GM10266 (cell line): ENCODE data around the gene PRR11.
"Not testable (repeated sequence)": the region's sequence is repeated elsewhere in the genome, so short reads cannot be mapped to it uniquely, and the experiment has no call there.

Experiments used
- DNase-seq: peaks from one replicate; pipeline ENCODE4 v3.0.0; 2012; ENCODE audit errors: extremely low spot score
- CTCF ChIP-seq: IDR thresholded peaks from 2 replicates; pipeline ENCODE4 v1.5.1; 2012; ENCODE audit warnings: mild to moderate bottlenecking, low read depth; ENCODE audit not compliant: control insufficient read depth, insufficient read depth; ENCODE audit errors: missing control alignments

The PRR11 gene

DNA sequence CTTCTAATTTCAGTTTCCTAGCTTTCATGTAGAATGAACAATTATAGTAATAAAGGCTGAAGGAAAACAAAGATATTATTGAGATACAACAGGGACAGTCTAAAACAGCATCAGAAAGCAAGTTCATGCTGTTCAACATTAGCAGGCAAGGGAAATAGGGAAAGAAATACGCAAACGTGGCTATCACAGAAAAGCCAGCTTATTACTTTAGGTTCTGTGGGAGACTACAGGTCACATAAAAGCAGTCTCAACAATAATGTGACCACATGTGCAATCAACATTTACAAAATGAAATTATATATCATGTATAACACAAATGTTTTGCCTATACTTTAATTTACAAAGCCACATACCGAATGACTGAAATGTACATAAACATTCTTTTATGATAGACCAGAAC, 44.0 kb upstream of the PRR11 start:
- no peak for DNase-seq
- no peak for TF ChIP-seq CTCF

DNA sequence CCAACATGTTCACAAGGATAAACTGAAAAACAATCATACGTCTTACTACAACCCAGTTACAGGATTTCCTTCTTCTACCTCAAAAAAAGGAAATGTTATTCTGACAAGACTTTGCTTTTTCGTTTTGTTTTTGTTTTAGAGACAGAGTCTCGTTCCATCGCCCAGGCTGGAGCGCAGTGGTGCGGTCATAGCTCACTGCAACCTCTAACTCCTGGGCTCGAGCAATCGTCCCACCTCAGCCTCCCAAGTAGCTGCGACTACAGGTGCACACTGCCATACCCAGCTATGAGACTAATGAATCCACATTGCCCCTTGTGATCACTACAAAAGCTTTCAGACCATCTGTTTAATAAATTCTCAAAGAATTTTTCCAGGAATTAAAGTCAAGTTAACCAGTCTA, 40.1 kb upstream of the PRR11 start:
- TF ChIP-seq CTCF = no peak
- DNase-seq = no peak

- no peak for TF ChIP-seq CTCF
- DNase-seq = no peak
Measured at GRCh38 chr17:59121901-59122480, 33.6 kb upstream of the PRR11 start.

DNA sequence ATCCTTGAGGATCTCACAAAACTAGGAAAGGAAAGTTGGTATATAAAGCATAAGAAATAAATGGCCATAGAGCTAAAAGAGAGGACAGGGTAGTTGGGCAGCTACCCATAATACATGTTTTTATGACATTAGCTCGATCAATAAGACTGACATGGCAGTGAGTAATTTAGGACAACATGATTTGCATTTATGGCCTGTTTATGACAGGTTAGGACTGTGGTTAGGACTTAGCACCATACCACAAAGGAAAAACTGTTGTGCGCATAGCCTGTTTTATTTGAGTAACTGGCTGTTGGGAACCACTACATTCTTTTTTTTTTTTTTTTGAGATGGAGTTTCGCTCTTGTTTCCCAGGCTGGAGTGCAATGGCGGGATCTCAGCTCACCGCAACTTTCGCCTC, 30.9 kb upstream of the PRR11 start:
- TF ChIP-seq CTCF = no peak
- no peak for DNase-seq

- TF ChIP-seq CTCF = no peak
- DNase-seq = no peak
Measured at GRCh38 chr17:59126809-59127417, 28.6 kb upstream of the PRR11 start.

DNA sequence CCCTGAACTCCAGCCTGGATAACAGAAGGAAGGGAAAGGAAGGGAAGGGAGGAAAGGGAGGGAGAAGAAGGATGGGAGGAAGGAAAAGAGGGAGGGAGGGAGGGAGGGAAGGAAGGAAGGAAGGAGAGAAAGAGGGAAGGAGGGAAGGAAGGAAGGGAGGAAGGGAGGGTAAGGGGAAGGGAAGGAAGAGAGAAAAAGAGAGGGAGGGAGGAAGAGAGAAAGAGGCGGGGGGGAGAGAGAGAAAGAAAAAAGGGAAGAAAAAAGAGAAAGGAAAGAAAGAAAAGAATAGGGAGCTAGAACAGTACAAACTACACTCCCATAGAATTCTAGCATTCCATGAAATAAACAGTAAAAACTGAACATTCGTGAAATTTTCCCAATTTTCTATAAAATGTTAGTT, 25.7 kb upstream of the PRR11 start:
- DNase-seq = no peak
- no peak for TF ChIP-seq CTCF

- DNase-seq = no peak
- TF ChIP-seq CTCF = no peak
Measured at GRCh38 chr17:59131131-59131530, 24.4 kb upstream of the PRR11 start.

DNA sequence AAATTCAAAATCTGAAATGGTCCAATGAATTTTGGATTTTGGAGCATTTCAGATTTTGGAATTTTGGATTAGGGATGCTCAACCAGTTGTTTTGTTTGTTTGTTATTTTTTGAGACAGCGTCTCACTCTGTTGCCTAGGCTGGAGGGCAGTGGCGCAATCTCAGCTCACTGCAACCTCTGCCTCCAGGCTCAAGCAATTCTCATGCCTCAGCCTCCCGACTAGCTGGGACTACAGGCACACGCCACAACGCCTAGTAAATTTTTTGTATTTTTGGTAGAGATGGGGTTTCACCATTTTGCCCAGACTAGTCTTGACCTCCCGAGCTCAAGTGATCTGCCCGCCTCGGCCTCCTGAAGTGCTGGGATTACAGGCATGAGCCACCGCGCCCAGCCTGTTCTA, 17.2 kb upstream of the PRR11 start:
- DNase-seq = not testable (repeated sequence)
